ENCODE data around the gene CDNF. TPM values are rescaled to one million over a fixed set of nuclear protein-coding genes. Genes with fewer than 3 reads are reported as not detected.

CDNF gene
- total and polyA plus RNA-seq, 2 donors (not counting 3 experiments of a cell fraction or from before 2014, with no cell fraction given): 0.40 to 0.58 TPM

DNA sequence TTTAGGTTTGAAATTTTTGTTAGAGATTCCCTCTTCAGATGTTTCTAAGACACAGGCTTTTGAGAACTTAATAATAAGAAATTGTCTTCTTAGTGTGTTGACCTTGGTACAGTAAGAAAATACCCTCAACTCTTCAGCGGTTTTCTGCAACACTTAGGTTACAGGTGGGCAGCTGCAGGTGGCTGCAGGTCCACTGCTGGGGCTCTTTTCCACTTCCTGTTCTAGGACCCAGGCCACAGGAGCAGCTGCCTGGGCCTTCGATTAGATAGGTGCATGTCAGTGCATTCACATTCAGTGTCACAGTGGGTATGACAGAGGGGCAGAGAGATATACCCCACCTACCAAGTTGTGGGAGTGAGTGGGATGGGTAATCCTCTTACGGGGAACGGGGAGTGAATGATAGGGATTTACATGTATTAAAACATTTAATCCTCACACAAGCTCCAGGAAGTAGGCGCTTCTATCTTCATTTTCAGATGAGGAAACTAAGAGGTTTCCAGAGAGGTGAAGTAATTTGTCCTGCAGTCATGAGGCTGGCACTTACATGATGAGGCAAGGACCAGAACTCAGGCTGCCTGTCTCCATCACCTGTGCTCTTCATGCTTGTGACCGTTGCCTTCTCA, 20.6 kb upstream of the CDNF start:
- ChIA-PET CTCF (interaction anchor here (1.5 kb wide), 1 partner anchor 360 kb away, joined by 3 read pairs; no protein-coding TSS in a partner anchor), POLR2A (no interaction called here)

DNA sequence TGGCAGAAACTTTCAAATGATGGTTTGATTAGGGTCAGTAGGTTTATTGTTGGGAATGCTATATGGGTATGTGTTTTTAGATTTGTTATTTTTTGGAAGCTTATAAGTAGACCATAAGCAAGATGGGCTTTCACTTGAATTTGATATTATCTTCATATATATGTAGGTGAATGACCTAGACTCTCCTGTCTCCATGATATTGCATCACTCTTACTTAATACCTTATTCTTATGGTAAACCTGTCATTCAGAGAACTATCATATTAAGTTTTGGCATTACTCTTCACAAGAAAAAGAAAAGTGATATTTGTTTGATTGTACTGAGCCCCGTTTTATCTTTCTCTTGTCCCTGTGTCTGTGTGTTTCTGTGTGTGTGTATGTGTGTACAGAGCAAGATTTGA, 17.6 kb upstream of the CDNF start:
- CTCF ChIA-PET: no interaction called here
- dilution Hi-C loops (cut with MboI; ENCODE audit: extremely low pct_ligation_motif_present, low sequenced_read_pairs): no loop called here
- Histone ChIP-seq H3K36me3 (ENCODE audit: control insufficient read depth in 2 of 2, extremely low read depth in 1 of 2, insufficient read depth in 2 of 2, low read length in 2 of 2) (peaks cover 0 to 4% of the 10 kb centered on the region in 2 experiments), H3K4me3 (replicated peaks in 1 of 3; ENCODE audit: insufficient read depth in 1 of 3, low read depth in 1 of 3, low read length in 3 of 3) (no peak overlapping the region), H4K20me1 (replicated peaks; ENCODE audit: control insufficient read depth, extremely low read depth, insufficient read depth, low read length) (no peaks in the 10 kb centered on the region), H2AFZ (ENCODE audit: low read depth, low read length) (no peak overlapping the region), H3K27ac (ENCODE audit: insufficient read depth, low read depth, low read length) (no peak overlapping the region), H3K27me3 (ENCODE audit: control insufficient read depth in 2 of 2, insufficient read depth in 2 of 2, low read length in 2 of 2) (no peaks in the 10 kb centered on the region), H3K4me2 (ENCODE audit: insufficient read depth, low read length) (no peak overlapping the region), H3K9me1 (replicated peaks; ENCODE audit: control insufficient read depth, extremely low read depth, insufficient read depth, low read length) (no peaks in the 10 kb centered on the region), H3K9me3 (replicated peaks; ENCODE audit: control insufficient read depth, insufficient read depth, low read length) (no peaks in the 10 kb centered on the region), H3K79me2 (ENCODE audit: control insufficient read depth, insufficient read depth, low read length) (no peaks in the 10 kb centered on the region), H3K9ac (replicated peaks; ENCODE audit: extremely low read depth, insufficient read depth, low read length) (no peak overlapping the region), H3K4me1 (ENCODE audit: control insufficient read depth, extremely low read depth, insufficient read depth, low read length) (no peaks in the 10 kb centered on the region)
- intact Hi-C loops (cut with micrococcal nuclease): no loop called here
- TF ChIP-seq POLR2A (IDR thresholded peaks at IDR 0.05; ENCODE audit: low read depth, low read length) (no peak), JUN (IDR thresholded peaks at IDR 0.05; ENCODE audit: borderline replicate concordance, insufficient read depth, insufficient read length, low read depth) (no peak), MYC (IDR thresholded peaks at IDR 0.05; ENCODE audit: low read depth, low read length) (no peak), EZH2 (IDR thresholded peaks at IDR 0.05; ENCODE audit: borderline replicate concordance, low read depth, low read length, severe bottlenecking) (no peak), FOS (IDR thresholded peaks at IDR 0.05; ENCODE audit: borderline replicate concordance, insufficient read depth, low read length) (no peak), GATA2 (IDR thresholded peaks at IDR 0.05; ENCODE audit: insufficient read depth, insufficient read length, low read depth, low read length) (no peak), POLR2AphosphoS5 (IDR thresholded peaks at IDR 0.05; ENCODE audit: insufficient read depth, low read depth, low read length) (no peak)
- TF ChIP-seq, protein P1, sequence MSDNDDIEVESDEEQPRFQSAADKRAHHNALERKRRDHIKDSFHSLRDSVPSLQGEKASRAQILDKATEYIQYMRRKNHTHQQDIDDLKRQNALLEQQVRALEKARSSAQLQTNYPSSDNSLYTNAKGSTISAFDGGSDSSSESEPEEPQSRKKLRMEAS (IDR thresholded peaks at IDR 0.05; ENCODE audit: insufficient read depth, insufficient read length): no peak
- TF ChIP-seq, protein P2, sequence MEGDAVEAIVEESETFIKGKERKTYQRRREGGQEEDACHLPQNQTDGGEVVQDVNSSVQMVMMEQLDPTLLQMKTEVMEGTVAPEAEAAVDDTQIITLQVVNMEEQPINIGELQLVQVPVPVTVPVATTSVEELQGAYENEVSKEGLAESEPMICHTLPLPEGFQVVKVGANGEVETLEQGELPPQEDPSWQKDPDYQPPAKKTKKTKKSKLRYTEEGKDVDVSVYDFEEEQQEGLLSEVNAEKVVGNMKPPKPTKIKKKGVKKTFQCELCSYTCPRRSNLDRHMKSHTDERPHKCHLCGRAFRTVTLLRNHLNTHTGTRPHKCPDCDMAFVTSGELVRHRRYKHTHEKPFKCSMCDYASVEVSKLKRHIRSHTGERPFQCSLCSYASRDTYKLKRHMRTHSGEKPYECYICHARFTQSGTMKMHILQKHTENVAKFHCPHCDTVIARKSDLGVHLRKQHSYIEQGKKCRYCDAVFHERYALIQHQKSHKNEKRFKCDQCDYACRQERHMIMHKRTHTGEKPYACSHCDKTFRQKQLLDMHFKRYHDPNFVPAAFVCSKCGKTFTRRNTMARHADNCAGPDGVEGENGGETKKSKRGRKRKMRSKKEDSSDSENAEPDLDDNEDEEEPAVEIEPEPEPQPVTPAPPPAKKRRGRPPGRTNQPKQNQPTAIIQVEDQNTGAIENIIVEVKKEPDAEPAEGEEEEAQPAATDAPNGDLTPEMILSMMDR (IDR thresholded peaks at IDR 0.05; ENCODE audit: extremely low read depth in 1 of 2, insufficient read depth in 1 of 2, low read depth in 1 of 2, low read length in 2 of 2): no peak
- BruUV-seq (replicated peaks): no TSS peak
- POLR2A ChIA-PET: no interaction called here
- FAIRE-seq: no peak
- no peak for DNase-seq (ENCODE audit: low read depth, low spot score)

More for the DNA sequence above, 20.6 kb upstream of the CDNF start:
- no TSS peak for BruUV-seq (replicated peaks)
- H2AFZ ChIP-seq (ENCODE audit: low read depth, low read length): no peak overlapping the region
- DNase-seq (ENCODE audit: low read depth, low spot score) (no peak), FAIRE-seq (no peak)
- dilution Hi-C loops (cut with MboI; ENCODE audit: extremely low pct_ligation_motif_present, low sequenced_read_pairs) (no loop called here), intact Hi-C loops (cut with micrococcal nuclease) (no loop called here)
- H3K4me1 ChIP-seq (ENCODE audit: control insufficient read depth, extremely low read depth, insufficient read depth, low read length): no peaks in the 10 kb centered on the region
- no peaks in the 10 kb centered on the region for H4K20me1 ChIP-seq (replicated peaks; ENCODE audit: control insufficient read depth, extremely low read depth, insufficient read depth, low read length)
- H3K79me2 ChIP-seq (ENCODE audit: control insufficient read depth, insufficient read depth, low read length): no peaks in the 10 kb centered on the region
- no peak overlapping the region for H3K4me2 ChIP-seq (ENCODE audit: insufficient read depth, low read length)
- H3K4me3 ChIP-seq (replicated peaks in 1 of 3; ENCODE audit: insufficient read depth in 1 of 3, low read depth in 1 of 3, low read length in 3 of 3): no peak overlapping the region
- no peak overlapping the region for H3K27ac ChIP-seq (ENCODE audit: insufficient read depth, low read depth, low read length)
- no peaks in the 10 kb centered on the region for H3K9me1 ChIP-seq (replicated peaks; ENCODE audit: control insufficient read depth, extremely low read depth, insufficient read depth, low read length)
- TF ChIP-seq GATA2 (IDR thresholded peaks at IDR 0.05; ENCODE audit: insufficient read depth, insufficient read length, low read depth, low read length): no peak
- no peak for TF ChIP-seq JUN (IDR thresholded peaks at IDR 0.05; ENCODE audit: borderline replicate concordance, insufficient read depth, insufficient read length, low read depth)
- TF ChIP-seq, protein P1 (IDR thresholded peaks at IDR 0.05; ENCODE audit: insufficient read depth, insufficient read length): no peak
- no peak for TF ChIP-seq FOS (IDR thresholded peaks at IDR 0.05; ENCODE audit: borderline replicate concordance, insufficient read depth, low read length)
- peaks cover 0 to 4% of the 10 kb centered on the region in 2 experiments for H3K36me3 ChIP-seq (ENCODE audit: control insufficient read depth in 2 of 2, extremely low read depth in 1 of 2, insufficient read depth in 2 of 2, low read length in 2 of 2)
- no peaks in the 10 kb centered on the region for H3K9me3 ChIP-seq (replicated peaks; ENCODE audit: control insufficient read depth, insufficient read depth, low read length)
- no peaks in the 10 kb centered on the region for H3K27me3 ChIP-seq (ENCODE audit: control insufficient read depth in 2 of 2, insufficient read depth in 2 of 2, low read length in 2 of 2)
- H3K9ac ChIP-seq (replicated peaks; ENCODE audit: extremely low read depth, insufficient read depth, low read length): no peak overlapping the region
